Kidney (tissue), 14 donors: ENCODE data around the gene CTSE. TPM values are rescaled to one million over a fixed set of nuclear protein-coding genes. Genes with fewer than 3 reads are reported as not detected.

ENCODE experiments used
- DNase-seq, 5 donors: peaks; one replicate each; pipeline ENCODE4 v3.0.0-alpha.2; 2013 to 2020
- FAIRE-seq: peaks from 2 replicates; lab custom pipeline; 2012; peaks lifted over from hg19 to GRCh38; lab: Jason Lieb, UNC
- H3K27ac ChIP-seq, 2 donors: one replicate each; pipeline ENCODE4 v1.7.0; 2013; ENCODE audit warnings: low read depth in 2 of 2, low read length in 2 of 2, inconsistent platforms in 1 of 2
- H3K27me3 ChIP-seq: one replicate; pipeline ENCODE4 v1.7.1; 2013; ENCODE audit warnings: low read length, inconsistent platforms; ENCODE audit not compliant: control insufficient read depth, insufficient read depth
- H3K36me3 ChIP-seq, 3 donors: one replicate each; pipeline versions ENCODE4 v1.7.0 to v1.7.1; 2013; ENCODE audit warnings: low read length in 3 of 3, control low read depth in 1 of 3, inconsistent platforms in 1 of 3; ENCODE audit not compliant: insufficient read depth in 3 of 3, control insufficient read depth in 2 of 3
- H3K4me1 ChIP-seq, 3 donors: one replicate each; pipeline versions ENCODE4 v1.7.0 to v1.7.1; 2013; ENCODE audit warnings: low read length in 3 of 3, inconsistent platforms in 1 of 3, low read depth in 1 of 3; ENCODE audit not compliant: control insufficient read depth in 2 of 3, insufficient read depth in 2 of 3
- H3K4me3 ChIP-seq, 3 donors: one replicate each; pipeline versions ENCODE4 v1.7.0 to v1.8.1; 2013; ENCODE audit warnings: low read length in 3 of 3, control low read depth in 1 of 3, inconsistent platforms in 1 of 3
- H3K9ac ChIP-seq, 3 donors: one replicate each; pipeline versions ENCODE4 v1.7.0 to v1.7.1; 2013; ENCODE audit warnings: low read length in 3 of 3, control low read depth in 1 of 3, inconsistent platforms in 1 of 3
- H3K9me3 ChIP-seq, 3 donors: one replicate each; pipeline versions ENCODE4 v1.7.0 to v1.7.1; 2013; ENCODE audit warnings: low read length in 3 of 3, control low read depth in 1 of 3, inconsistent platforms in 1 of 3; ENCODE audit not compliant: control insufficient read depth in 2 of 3, insufficient read depth in 1 of 3
- CTCF ChIP-seq: IDR thresholded peaks from 3 replicates; pipeline ENCODE4 v1.5.1; 2012; ENCODE audit warnings: mild to moderate bottlenecking, moderate library complexity, borderline replicate concordance; ENCODE audit not compliant: insufficient read depth; ENCODE audit errors: extremely low read depth
- intact Hi-C: fragments of 100-400 bp; cut with DNase I; formaldehyde crosslinking; loops from one replicate; pipeline ENCODE4 v1.11.1; 2022
- polyA plus RNA-seq: library from polyadenylated mRNA; stranded (reverse); fragments of 350-450 nt; fragmentation: Illumina TruSeq; extraction: RNeasy Lipid Tissue Mini Kit (QIAGEN cat#74804); gene quantifications from one replicate; pipeline ENCODE4 v1.2.3, GENCODE V29; 2014; ENCODE audit warnings: low read depth, low replicate concordance; ENCODE audit not compliant: insufficient read depth
- total RNA-seq: library from RNA; stranded (reverse); fragmentation: NEBNext Ultra II Directional; extraction: Animal tissue kit (Norgen Biotek cat#: 25700); gene quantifications from one replicate; pipeline ENCODE4 v1.2.1, GENCODE V29; 2021
- donor health status: control.
- donor health status: control.
- donor health status: control.
- donor health status: control.
- donor health status: control.
- donor health status: DM: yes; HTN: yes; CAD: no.
- donor health status: Normal renal cell carcinoma (clear cell type).

Gene CTSE
- total and polyA plus RNA-seq, 2 donors from 2014 or later = 1.6 TPM; not detected in 1

GRCh38 chr1:205990226-205990625 lies 33.5 kb downstream of the CTSE start:
- Histone ChIP-seq H3K36me3 (no peaks in the 10 kb centered on the region), H3K27me3 (no peaks in the 10 kb centered on the region), H3K9ac (no peak overlapping the region), H3K9me3 (no peaks in the 10 kb centered on the region), H3K4me3 (no peak overlapping the region), H3K27ac (no peak overlapping the region), H3K4me1 (no peaks in the 10 kb centered on the region)
- intact Hi-C loops = no loop called here
- DNase-seq (no peak), FAIRE-seq (no peak)
- no peak for TF ChIP-seq CTCF

- Histone ChIP-seq H3K27ac (no peak overlapping the region), H3K4me1 (no peaks in the 10 kb centered on the region), H3K4me3 (no peak overlapping the region), H3K9ac (no peak overlapping the region), H3K36me3 (no peaks in the 10 kb centered on the region), H3K27me3 (no peaks in the 10 kb centered on the region), H3K9me3 (no peaks in the 10 kb centered on the region)
- DNase-seq (no peak), FAIRE-seq (no peak)
- intact Hi-C loops = no loop called here
- no peak for TF ChIP-seq CTCF
Observed at GRCh38 chr1:205989786-205990185, 33.9 kb downstream of the CTSE start.

- no peaks in the 10 kb centered on the region for H3K4me1 ChIP-seq
- intact Hi-C loops = no loop called here
- H3K36me3 ChIP-seq = no peaks in the 10 kb centered on the region
- no peak overlapping the region for H3K4me3 ChIP-seq
- no peaks in the 10 kb centered on the region for H3K27me3 ChIP-seq
- no peaks in the 10 kb centered on the region for H3K9me3 ChIP-seq
- H3K27ac ChIP-seq = no peak overlapping the region
- FAIRE-seq (no peak), DNase-seq (no peak)
- no peak for TF ChIP-seq CTCF
- H3K9ac ChIP-seq = no peak overlapping the region
Observed at GRCh38 chr1:205988585-205988995, 35.1 kb downstream of the CTSE start.

GRCh38 chr1:205986861-205987260 lies 36.8 kb downstream of the CTSE start:
- Histone ChIP-seq H3K4me1 (no peaks in the 10 kb centered on the region), H3K27me3 (no peaks in the 10 kb centered on the region), H3K36me3 (no peaks in the 10 kb centered on the region), H3K9me3 (no peaks in the 10 kb centered on the region), H3K4me3 (no peak overlapping the region), H3K9ac (no peak overlapping the region), H3K27ac (no peak overlapping the region)
- intact Hi-C loops = no loop called here
- DNase-seq (no peak), FAIRE-seq (no peak)
- no peak for TF ChIP-seq CTCF
